GM19438 (cell line): Measurements from ENCODE around the gene IMPACT.

Experiments
- ATAC-seq: cut with Tn5 transposase; IDR thresholded peaks from one replicate; pipeline ENCODE4 v1.9.1; 2021; ENCODE audit warnings: low read depth; ENCODE audit not compliant: unreplicated experiment

IMPACT gene, protein sequence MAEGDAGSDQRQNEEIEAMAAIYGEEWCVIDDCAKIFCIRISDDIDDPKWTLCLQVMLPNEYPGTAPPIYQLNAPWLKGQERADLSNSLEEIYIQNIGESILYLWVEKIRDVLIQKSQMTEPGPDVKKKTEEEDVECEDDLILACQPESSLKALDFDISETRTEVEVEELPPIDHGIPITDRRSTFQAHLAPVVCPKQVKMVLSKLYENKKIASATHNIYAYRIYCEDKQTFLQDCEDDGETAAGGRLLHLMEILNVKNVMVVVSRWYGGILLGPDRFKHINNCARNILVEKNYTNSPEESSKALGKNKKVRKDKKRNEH

DNA sequence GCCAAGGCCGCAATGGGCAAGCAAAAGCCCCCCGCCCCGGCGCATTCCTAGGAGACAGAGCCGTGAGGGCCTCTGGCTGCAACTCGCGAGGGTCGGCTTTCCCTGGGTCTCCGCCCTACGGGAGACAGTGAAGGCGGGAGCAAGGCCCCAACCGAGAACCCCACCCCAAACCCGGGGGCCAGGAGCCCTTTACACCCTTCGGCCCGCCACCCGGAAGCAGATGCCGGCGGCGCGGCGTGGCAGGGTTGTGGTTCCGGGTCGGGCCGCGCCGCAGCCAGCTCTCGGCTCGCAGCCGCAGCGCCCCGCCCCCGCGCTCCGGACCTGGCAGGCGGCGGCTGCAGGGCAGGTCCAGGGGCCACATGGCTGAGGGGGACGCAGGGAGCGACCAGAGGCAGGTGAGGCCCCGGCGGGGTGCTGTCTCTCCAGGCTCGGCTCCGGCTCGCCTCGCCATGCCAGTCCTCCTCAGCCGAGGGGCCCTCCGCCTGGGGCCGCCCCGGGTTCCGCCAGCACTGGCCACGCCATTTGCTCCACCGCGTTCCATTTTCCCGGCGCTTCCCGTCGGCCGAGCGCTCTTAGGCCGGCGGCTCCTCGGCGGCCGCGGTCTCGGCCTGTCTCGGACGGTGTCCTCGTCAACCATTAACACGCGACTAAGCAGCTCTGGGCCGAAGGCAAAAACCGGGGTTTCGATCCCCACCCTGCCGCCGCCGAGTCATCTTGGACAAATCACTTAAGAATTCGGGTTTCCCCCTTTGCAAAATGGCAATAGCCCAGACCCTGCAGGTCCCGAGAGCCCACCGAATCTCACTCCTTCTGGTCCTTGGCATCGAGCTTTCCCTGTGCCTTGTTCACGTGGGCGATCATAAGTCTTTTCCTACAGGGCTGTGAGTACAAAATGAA, at the start of gene IMPACT:
Gene IMPACT, plus strand, starts transcription at position 273 of the 897 bp plus-strand sequence. Its CDS starts 87 bp downstream, at position 360.
- peak; percentile 90 for ATAC-seq

DNA sequence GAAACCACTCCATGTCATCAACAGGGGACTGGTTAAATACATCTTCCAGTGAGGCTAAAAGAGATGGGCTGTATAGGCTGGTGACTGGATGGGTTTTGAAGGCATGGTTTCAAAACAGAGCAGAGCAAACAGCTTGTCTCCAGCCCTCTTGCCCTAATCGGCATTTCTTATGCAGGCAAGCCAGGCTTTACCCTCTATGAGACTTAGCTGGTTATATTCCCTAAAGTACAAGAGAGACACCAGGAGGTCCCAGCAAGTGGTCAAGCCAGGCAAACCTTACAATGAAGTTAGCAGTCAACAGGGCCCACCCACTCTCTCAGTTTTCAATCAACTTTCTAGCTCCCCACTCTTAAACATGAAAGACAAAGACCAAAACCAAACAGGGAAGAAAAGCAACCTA, 47.9 kb upstream of the IMPACT start:
- ATAC-seq = no peak

DNA sequence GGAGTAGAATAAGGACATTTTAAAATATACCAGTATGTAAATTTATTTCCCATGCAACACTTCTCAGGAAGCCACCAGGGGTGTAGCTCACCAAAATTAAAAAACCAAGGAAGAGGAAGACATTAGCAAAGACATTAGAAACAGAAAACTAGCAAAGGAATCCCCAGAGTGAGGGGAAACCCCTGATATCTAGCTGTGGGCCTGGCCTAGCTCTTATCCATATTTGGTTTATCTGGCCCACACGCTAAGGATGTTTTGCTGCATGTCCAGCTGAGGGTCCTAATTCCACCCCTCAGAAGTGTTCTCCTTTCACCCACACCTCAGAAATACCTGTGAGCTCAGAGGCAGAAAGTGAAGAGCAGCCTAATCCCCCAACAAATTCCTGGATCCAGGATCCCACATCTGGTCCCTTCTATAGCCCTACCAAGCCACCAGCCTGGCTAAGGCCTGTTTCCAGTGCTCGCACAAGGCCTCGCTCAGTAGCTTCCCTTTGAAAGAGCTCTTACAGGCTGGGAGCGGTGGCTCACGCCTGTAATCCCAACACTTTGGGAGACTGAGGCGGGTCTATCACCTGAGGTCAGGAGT, 46.2 kb upstream of the IMPACT start:
- ATAC-seq = no peak

DNA sequence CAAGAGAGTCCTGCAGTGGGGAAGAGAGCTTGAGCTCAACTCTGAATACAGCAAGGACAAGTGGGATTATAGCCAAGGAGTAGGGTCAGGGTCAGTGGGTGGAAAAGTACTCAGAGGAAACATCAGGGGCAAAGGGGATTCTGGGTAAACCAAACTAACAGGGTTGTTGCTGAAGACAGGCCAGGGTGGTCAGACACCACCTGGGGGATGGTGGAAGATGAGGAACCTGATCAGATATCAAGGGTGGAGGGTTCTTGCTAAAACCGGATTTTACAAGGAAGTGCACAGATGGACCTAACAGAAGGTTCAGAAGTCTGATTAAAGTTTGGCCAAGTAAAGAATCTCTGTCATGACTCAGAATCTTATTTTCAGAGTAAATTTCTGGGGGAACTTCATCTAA, 45.3 kb upstream of the IMPACT start:
- ATAC-seq = no peak

DNA sequence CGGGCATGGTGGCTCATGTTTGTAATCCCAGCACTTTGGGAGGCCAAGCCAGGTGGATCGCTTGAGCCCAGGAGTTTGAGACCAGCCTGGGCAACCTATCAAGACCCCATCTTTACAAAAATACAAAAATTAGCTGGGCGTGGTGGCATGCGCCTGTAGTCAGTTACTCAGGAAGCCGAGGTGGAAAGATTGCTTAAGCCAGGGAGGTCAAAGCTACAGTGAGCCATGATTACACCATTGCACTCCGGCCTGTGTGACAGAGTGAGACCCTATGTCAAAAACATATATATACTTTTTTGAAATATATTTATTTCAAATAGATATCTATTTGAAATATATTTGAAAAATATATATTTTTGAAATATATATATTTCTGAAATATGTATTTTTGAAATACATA, 39.8 kb upstream of the IMPACT start:
- ATAC-seq = no peak

DNA sequence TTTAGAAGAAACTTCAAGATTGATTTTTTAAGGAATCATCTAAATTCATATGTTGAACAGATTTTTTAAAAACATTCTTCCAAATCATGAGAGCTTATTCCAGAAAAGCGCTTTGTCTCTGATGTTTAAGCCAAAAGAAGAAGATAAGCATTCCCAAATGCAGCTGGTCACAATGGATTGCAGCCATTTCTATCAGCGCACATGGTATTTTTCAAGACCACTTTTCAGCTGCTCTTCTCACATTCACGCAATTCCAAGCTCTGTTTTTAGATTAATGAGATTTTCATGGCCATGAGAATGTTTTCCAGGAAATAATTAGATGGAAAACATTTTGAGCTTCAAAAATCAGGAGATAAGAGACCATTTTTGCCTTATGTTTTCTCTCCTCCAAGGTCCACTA, 37.5 kb upstream of the IMPACT start:
- ATAC-seq = no peak

DNA sequence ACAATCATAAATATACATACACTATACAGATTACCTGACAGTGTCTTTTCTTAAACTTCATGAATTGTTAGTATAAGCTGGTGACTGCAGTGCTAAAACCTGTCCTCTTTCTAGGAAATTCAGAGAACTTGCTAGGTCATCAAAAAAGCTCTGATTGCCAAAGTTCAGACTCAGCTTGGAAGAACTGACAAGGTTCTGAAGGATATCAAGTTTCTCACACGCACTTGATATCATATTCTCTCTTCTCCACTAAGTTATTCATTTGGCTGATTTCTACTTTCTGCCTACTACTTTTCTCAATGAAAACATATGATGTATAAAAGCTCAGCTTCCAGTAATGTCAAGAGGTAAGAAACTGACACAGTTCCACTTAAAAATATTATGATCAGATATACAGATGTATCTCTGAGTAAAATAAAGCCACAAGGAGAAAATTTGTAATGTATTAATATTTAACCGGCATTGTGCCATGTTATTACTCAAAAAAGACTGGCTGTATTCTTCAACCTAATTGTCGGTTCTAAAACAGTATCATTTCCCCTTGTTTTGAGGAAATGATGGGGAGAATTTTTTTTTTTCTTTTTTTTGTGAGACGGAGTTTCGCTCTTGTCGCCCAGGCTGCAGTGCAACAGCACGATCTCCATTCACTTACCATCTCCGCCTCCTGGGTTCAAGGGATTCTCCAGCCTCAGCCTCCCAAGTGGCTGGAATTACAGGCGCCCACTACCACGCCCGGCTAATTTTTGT, 31.2 kb upstream of the IMPACT start:
- no peak for ATAC-seq

DNA sequence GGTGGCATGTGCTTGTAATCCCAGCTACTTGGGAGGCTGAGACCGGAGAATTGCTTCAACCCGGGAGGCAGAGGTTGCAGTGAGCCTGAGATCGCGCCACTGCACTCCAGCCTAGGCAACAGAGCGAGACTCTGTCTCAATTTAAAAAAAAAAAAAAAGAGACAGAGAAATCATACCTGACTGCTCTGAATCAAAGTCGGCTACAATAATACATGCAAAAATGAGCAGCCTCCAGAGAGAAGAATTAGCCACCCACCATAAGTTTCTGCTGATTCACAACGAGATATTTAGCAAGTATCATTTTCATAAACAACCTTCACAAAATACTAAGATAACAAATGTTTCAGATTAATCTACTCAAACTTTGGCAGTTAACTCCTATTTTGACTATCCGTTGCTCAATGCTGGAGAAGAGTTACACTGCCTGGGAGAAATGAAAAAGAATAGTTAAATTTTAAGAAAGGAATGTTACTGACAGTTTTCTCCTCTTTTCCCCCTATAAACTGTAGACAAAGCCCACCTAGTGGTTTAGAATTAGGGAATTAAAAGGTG, 30.3 kb upstream of the IMPACT start:
- ATAC-seq = no peak

DNA sequence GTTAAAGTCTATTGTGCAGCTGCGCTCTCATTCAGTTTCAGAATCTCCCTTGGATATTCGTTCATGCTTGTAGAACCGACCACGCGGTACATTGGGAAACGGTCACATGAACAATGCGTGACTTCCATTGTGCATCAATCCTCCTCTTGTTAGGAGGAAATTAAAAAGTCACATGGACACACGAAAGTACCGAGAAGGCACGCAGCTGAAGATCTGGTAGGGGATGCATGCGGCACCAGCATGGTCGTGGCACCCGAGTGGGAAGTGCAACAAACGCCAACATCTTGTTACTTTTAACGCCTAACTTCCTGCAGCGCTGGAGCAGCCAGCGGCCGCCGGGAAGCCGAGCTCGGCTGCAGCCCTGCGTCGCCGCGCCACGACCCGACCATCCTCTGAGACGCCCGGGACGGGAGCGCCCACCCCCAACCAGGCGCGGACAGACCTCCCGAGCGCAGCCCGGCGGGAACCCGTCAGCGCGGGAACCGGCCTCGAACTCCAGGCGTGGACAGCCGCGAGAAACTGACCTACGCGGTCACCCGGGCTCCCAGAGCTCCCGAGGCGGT, 29.3 kb upstream of the IMPACT start:
- no peak for ATAC-seq

DNA sequence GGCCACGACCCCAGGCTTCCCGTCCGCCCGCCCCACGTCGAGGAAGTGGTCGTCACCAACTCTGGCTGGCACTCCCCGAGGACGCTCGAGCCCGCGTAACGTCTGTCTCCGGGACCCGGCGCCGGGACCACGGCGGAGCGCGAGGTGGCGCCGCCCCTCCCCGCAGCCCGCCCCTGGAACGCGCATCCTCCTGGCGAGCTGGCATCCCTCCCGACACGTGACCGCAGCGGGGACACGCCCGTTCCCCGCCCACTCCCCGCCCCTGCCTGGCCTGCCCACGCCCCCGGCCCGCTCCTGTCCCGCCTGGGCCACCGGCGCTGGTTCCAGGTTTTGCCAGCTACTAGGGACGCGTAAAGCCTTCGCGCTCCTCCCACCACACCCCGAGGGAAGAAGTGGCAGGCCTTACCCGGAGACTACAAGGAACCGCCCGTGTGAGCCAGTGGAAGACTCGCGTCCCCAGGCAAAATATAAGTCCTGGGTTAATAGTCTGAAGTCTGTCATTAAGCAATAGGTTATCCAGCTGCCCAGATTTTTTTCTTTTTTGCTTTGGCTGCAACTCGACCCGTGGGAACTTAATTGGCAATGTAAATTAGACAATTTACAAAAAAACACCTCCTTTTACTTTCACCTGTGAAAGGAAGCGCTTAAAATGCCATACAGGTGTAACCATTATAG, 28.6 kb upstream of the IMPACT start, which contains the start of gene OSBPL1A:
Gene OSBPL1A, minus strand, starts transcription at position 131 of the 675 bp plus-strand sequence. CDS start 20,291 bp downstream, outside the sequence.
- no peak for ATAC-seq

DNA sequence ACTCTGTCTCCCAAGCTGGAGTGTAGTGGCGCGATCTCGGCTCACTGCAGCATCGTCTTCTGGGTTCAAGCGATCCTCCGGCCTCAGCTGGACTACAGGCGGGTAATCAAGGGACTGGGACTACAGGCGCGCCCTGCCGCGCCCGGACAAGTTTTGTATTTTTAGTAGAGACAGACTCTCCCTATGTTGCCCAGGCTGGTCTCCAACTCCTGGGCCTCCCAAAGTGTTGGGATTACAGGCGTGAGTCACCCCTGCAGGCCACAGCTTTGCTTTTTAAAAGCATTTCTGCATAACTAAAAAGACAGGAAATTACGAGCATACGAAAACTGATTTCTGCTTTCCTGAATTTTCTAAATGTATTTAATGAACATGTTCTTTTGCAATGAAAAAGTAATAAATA, 27.9 kb upstream of the IMPACT start:
- ATAC-seq = no peak

DNA sequence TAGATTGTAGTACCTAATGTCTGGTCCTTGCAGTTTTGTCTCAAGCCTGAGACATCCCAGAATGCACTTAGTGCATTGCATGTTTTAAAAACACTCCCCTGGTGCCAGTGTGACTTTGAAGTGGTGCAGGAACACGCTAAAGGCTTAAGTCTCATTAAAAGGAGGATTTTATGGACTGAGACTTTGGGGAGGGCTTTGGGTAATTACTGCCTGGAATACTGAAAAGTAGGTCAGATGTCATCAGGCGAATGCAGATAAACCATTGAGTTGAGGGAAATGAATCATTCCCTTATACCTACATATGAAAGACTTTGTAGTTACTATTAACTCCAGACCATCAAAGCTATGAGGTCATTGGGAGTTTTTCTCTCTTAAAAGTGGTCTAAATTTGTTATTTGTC, 25.9 kb upstream of the IMPACT start:
- ATAC-seq = no peak

DNA sequence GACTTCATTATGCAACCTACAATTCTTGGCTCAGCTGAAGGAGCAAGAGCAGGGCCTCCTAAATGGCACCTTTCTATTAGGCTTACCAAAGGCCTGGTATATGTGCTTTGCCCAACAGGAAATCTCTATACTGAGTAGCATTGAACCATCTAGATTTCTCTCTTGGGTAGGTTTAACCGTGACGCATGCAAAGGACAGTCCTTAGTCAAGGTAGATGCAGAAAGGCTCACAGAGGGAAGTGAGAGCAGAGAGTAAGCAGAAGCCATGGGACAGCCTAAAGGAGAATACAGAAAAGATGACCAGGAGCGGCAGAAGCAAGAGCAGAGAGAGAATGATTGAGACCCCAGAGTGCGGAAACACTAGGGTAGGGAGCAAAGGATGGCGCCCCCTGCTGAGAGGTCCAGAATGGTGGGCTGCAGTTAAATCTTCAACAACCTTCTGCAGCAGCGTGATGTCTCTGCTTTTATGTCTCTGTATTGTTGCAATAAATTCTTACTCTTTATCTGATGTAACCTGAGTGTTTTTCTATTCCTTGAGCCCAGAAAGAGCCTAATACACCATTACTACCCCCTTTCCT, 24.2 kb upstream of the IMPACT start:
- ATAC-seq = no peak

DNA sequence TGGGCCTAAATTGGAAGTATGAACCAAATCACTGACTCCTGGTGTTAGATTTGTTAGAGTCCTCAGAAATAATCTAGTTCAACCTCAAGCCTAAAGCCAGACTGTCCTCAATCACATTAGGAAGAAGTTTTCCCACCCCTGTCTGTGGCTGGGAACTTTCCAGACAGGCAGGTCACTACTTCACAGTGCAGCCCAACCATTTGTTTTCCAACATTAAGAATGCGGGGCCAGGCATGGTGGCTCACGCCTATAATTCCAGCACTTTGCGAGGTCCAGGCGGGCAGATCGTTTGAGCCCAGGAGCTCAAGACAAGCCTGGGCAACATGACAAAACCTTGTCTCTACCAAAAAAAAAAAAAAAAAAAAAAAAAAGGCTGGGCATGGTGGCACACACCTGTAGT, 23.4 kb upstream of the IMPACT start:
- ATAC-seq = no peak

DNA sequence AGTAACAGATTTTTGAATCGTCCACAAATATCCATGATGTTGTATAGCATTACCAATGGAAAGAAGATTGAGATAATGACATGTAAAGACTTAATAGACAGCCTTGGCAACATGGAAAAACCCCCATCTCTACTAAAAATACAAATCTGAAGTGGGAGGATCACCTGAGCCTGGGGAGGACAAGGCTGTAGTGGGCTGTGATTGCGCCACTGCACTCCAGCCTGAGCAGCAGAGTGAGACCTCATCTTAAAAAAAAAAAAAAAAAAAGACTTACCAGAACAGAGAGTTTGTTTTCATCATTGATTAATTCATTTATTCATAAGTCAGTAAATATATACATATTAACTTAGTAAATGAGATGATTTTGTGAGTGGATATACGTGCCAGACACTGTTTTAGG, 21.9 kb upstream of the IMPACT start:
- no peak for ATAC-seq

DNA sequence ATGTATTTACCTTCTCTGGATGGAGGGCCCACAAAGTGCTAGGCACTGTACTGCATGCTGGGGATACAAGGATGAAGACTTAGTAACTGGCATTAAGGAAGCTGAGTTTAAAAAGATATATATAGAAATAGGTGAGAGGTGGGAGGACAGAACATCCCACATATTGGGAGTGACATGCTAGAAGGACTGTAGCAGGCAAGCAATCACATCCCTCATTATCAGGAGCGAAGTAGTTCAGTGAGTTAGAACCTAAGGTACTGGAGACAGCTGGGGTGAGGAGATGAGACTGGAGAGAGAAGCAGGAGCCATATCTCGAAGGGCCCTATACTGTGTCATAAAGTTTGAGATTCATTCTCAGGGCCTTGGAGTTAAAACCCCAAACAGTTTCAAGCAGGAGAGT, 18.0 kb upstream of the IMPACT start:
- no peak for ATAC-seq

DNA sequence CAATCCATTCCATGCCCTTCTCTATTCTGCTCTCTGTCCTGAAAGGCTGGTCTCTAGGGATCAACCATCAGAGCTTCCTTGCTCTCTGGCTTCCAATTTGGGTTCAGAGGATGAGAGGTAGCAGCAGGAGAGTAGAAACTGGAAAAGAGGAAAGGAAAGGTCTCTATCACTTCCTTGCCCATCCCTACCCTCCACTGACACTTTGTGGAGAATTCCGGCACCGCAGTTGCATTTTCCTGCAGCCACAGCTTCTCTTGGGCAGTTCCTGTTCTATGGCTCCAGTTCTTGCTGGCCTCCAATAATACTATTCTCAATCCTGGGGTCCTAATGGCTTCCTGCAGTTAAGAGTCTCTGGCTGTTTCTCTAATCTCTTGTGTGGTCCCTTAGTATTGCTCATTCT, 13.3 kb upstream of the IMPACT start:
- no peak for ATAC-seq

DNA sequence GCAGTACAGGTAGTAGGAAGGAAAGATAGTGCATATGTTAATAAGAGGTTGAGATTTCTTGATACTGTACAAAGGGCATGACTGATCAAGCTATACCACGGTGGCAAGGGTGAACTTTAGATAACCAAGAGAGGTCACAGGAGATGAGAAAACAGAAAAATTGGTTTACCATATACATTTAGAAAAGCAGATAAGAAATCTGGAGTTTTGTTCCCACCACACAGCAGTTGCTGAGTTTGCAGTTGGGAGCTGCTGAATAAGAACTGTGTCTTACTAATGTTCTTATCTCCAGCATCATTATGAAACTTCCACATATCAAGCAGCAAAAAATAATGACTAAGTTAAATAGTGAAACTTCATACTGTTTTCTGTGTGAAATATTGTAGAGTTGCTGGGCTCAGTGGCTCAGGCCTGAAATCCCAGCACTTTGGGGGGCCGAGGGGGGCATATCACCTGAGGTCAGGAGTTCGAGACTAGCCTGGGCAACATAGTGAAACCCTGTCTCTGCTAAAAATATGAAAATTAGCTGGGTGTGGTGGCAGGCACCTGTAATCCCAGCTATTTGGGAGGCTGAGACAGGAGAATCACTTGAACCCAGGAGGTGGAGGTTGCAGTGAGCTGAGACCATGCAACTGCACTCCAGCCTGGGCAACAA, 12.0 kb upstream of the IMPACT start:
- ATAC-seq = peak; percentile 54

DNA sequence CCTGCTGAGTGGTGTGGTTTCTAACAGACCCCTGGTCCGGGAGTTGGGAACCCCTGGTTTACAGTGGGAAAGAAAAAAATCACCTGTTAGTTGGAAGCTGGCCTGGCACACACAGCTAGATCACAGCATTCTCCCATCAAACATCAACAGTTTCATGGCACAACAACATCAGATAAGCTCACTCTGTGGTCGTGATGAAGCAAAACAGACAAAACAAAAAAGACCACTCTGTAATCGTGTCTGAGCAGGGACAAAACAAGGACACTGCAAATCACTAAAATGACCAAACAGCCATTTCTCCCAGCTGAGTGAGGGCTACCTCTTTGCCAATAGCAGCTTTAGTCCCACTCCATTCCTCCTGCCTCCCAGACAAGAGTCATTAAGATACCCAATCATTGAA, 9.0 kb upstream of the IMPACT start:
- ATAC-seq = no peak
